HL-60 (cell line): ENCODE results near the gene SEC63.

ENCODE experiments used
- CTCF ChIP-seq: IDR thresholded peaks from one replicate; pipeline ENCODE4 v1.5.1; 2011; ENCODE audit warnings: low read length, control low read depth, inconsistent platforms; ENCODE audit not compliant: insufficient read depth
- POLR2AphosphoS5 ChIP-seq: IDR thresholded peaks from 2 replicates; pipeline ENCODE4 v1.6.1; 2012; ENCODE audit warnings: low read depth
- REST ChIP-seq: IDR thresholded peaks from 2 replicates; pipeline ENCODE4 v1.6.1; 2012; ENCODE audit warnings: low read depth; ENCODE audit not compliant: insufficient replicate concordance
- SPI1 ChIP-seq: IDR thresholded peaks from 2 replicates; pipeline ENCODE4 v1.6.1; 2012; ENCODE audit warnings: low read depth, mild to moderate bottlenecking, borderline replicate concordance

DNA sequence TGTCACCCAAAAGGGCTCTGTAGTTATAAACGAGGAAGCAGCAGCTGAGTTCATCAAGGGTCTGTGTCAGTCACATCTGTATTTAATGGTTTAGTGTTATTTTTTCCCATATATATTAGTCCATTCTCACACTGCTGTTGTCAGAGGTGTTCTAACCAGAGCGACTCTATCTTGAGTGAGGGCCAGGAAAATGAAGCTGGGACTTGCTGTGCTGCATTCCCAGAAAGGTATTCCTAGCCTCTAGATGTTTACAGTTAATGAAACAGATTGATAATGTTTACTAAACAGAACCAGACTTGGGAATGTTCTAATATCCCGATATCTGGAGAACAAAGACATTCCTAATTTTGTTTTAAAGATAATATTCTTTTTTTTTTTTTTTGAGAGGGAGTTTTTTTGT, 48.0 kb upstream of the SEC63 start:
- TF ChIP-seq CTCF, result no peak
- no peak for TF ChIP-seq POLR2AphosphoS5
- no peak for TF ChIP-seq REST
- TF ChIP-seq SPI1, result no peak
